Glutamatergic neuron (in vitro differentiated cells): Measurements from ENCODE around the gene TMEM98. TPM values are rescaled to one million over a fixed set of nuclear protein-coding genes. Genes with fewer than 3 reads are reported as not detected.
"Not testable (repeated sequence)": the region's sequence is repeated elsewhere in the genome, so short reads cannot be mapped to it uniquely, and the experiment has no call there.

Source experiments
- DNase-seq: peaks from one replicate; pipeline ENCODE4 v3.0.0; 2022
- H3K27ac Mint-ChIP-seq: one replicate; pipeline ENCODE4 v1.8.0; 2020; ENCODE audit warnings: mild to moderate bottlenecking, mixed read lengths, inconsistent platforms; ENCODE audit not compliant: unreplicated experiment
- H3K27me3 Mint-ChIP-seq: one replicate; pipeline ENCODE4 v1.8.0; 2020; ENCODE audit warnings: mild to moderate bottlenecking, moderate library complexity, mixed read lengths, inconsistent platforms; ENCODE audit not compliant: unreplicated experiment
- H3K36me3 Mint-ChIP-seq: one replicate; pipeline ENCODE4 v1.8.0; 2020; ENCODE audit warnings: mild to moderate bottlenecking, mixed read lengths, inconsistent platforms; ENCODE audit not compliant: unreplicated experiment
- H3K4me1 Mint-ChIP-seq: one replicate; pipeline ENCODE4 v1.8.0; 2020; ENCODE audit warnings: mild to moderate bottlenecking, low read depth, mixed read lengths, inconsistent platforms; ENCODE audit not compliant: unreplicated experiment
- H3K4me3 Mint-ChIP-seq: one replicate; pipeline ENCODE4 v1.8.0; 2020; ENCODE audit warnings: mild to moderate bottlenecking, mixed read lengths, inconsistent platforms; ENCODE audit not compliant: unreplicated experiment
- H3K9me3 Mint-ChIP-seq: one replicate; pipeline ENCODE4 v1.8.0; 2020; ENCODE audit warnings: mild to moderate bottlenecking, moderate library complexity, mixed read lengths, inconsistent platforms; ENCODE audit not compliant: unreplicated experiment
- total RNA-seq: library from RNA; stranded (reverse); fragmentation: NEBNext Ultra II Directional; extraction: Animal tissue kit (Norgen Biotek cat#: 25700); gene quantifications from one replicate; pipeline ENCODE4 v1.2.1, GENCODE V29; 2021; ENCODE audit not compliant: unreplicated experiment
- TF ChIP-seq, protein P1 (sequence below): fragments of 200-600 bp; sonication (generic); IDR thresholded peaks from one replicate; pipeline ENCODE4 v1.5.0; 2021; ENCODE audit not compliant: partially characterized antibody, unreplicated experiment

Gene TMEM98
- total RNA-seq, 1 donor from 2014 or later: 62.3 TPM

DNA sequence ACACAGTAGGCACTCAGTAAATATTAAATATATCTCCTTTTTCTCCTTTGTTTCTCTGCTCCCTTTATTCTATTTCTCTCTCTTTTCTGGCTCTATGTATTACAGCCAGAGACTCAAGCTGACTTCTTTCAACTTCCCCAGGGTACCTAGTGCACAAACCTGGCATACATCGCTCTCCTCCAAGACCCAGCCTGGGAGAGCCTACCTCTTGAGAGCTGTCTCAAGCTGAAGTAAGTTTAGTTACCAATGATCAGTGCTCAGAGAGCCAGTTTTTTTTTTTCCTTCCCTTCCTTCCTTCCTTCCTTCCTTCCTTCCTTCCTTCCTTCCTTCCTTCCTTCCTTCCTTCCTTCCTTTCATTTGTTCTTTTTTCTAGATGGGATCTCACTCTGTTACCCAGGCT is 19.8 kb downstream of the TMEM98 start:
- H3K4me3 Mint-ChIP-seq: no peak overlapping the region
- no peak for DNase-seq
- H3K27me3 Mint-ChIP-seq: peaks cover 2% of the 10 kb centered on the region
- TF ChIP-seq, protein P1, sequence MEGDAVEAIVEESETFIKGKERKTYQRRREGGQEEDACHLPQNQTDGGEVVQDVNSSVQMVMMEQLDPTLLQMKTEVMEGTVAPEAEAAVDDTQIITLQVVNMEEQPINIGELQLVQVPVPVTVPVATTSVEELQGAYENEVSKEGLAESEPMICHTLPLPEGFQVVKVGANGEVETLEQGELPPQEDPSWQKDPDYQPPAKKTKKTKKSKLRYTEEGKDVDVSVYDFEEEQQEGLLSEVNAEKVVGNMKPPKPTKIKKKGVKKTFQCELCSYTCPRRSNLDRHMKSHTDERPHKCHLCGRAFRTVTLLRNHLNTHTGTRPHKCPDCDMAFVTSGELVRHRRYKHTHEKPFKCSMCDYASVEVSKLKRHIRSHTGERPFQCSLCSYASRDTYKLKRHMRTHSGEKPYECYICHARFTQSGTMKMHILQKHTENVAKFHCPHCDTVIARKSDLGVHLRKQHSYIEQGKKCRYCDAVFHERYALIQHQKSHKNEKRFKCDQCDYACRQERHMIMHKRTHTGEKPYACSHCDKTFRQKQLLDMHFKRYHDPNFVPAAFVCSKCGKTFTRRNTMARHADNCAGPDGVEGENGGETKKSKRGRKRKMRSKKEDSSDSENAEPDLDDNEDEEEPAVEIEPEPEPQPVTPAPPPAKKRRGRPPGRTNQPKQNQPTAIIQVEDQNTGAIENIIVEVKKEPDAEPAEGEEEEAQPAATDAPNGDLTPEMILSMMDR: no peak
- no peaks in the 10 kb centered on the region for H3K36me3 Mint-ChIP-seq
- no peaks in the 10 kb centered on the region for H3K4me1 Mint-ChIP-seq
- no peaks in the 10 kb centered on the region for H3K9me3 Mint-ChIP-seq
- H3K27ac Mint-ChIP-seq: no peak overlapping the region

DNA sequence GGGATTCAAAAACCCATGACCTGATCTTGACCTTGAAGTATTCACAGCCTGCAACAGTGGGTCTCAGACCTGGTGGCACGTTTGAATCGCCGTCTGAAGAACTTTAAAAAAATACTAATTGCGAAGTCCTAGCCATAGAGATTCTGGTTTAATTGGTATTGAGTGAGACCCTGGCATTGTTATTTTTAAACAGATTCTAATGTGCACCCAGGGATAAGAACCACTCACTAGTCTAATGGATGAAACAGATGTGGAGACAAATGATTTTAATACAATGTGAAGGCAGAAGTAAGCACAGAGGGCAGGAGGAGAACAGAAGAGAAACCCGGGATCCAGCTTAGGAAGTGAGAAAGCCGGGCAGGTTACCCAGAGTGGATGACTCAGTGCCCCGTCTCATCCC is 21.2 kb downstream of the TMEM98 start:
- no peak for DNase-seq
- Mint-ChIP-seq H3K4me3 (no peak overlapping the region), H3K27me3 (peaks cover 2% of the 10 kb centered on the region)

DNA sequence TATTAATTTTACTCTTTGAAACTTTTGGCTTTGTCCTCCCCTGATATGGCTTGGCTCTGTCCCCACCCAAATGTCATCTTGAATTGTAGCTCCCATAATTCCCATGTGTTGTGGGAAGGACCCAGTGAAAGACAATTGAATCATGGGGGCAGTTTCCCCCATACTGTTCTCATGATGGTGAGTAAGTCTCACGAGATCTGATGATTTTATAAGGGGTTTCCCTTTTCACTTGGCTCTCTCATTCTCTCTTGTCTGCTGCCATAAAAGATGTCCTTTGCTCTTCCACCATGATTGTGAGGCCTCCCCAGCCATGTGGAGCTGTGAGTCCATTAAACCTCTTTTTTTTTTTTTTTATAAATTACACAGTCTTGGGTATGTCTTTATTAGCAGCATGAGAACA is 24.5 kb downstream of the TMEM98 start:
- not testable (repeated sequence) for H3K27me3 Mint-ChIP-seq, H3K27ac Mint-ChIP-seq, H3K4me1 Mint-ChIP-seq, H3K36me3 Mint-ChIP-seq, DNase-seq, H3K9me3 Mint-ChIP-seq, H3K4me3 Mint-ChIP-seq

More for the DNA sequence above, 21.2 kb downstream of the TMEM98 start:
- Mint-ChIP-seq H3K27ac (no peak overlapping the region), H3K9me3 (no peaks in the 10 kb centered on the region), H3K4me1 (no peaks in the 10 kb centered on the region), H3K36me3 (no peaks in the 10 kb centered on the region)
- TF ChIP-seq, protein P1: no peak

DNA sequence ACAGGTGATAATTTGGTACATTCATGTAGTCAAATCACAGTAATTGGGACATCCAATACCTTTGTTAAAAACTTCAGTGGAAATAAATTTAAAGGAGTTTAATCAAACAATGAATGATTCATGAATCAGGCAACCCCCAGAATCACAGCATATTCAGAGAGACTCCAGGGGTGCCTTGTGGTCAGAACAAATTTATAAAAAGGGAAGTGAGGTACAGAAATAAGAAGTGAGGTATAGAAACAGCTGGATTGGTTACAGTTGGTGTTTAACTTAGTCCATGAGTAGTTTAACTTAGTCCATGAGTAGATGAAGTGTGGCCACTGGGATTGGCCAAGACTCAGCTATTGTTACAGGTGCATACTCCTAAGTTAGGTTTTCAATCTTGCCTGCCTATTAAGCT is 25.1 kb downstream of the TMEM98 start:
- H3K27ac Mint-ChIP-seq: no peak overlapping the region
- TF ChIP-seq, protein P1: no peak
- H3K27me3 Mint-ChIP-seq: no peaks in the 10 kb centered on the region
- no peaks in the 10 kb centered on the region for H3K4me1 Mint-ChIP-seq
- H3K9me3 Mint-ChIP-seq: no peaks in the 10 kb centered on the region
- no peaks in the 10 kb centered on the region for H3K36me3 Mint-ChIP-seq
- H3K4me3 Mint-ChIP-seq: no peak overlapping the region
- DNase-seq: no peak

DNA sequence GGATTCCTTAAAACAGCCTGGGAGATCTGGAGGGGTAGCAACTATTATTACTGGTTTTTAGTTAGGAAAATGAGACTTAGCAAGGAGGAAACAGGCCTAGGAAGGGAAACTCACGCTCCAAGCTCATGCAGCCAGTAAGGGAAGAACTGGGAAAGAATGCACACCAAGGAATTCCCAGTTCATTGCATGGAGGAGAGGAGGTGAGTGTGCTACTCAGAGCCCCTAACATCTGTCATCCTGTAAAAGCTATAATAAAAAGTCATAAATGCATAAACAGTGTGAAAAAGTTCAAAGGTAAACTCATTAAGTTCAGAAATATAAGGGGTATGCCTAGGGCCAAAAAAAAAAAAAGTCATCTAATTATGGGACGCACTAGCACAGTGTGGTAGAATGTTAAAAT is 25.9 kb downstream of the TMEM98 start:
- Mint-ChIP-seq H3K27me3 (no peaks in the 10 kb centered on the region), H3K27ac (no peak overlapping the region), H3K4me3 (no peak overlapping the region), H3K4me1 (no peaks in the 10 kb centered on the region), H3K36me3 (no peaks in the 10 kb centered on the region), H3K9me3 (no peaks in the 10 kb centered on the region)
- TF ChIP-seq, protein P1: no peak
- DNase-seq: no peak

DNA sequence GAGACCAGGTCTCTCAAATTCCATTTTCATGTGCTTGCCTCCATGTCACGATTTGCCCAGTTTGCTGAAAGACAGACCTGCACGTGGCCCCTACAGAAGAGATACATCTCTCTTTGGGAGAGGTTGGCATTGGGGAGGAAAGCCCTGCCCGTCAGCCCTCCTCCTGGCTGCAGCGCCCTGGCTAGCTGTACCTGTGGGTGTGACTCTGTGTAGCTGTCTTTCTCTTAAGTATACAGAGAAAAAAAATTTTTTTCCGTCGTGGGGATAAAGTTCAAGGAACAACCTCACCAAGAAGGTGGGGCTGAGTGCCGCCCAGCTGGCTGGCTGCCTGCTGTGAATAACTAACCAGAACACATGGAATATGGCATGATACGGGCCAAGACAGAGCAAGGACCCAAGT is 26.5 kb downstream of the TMEM98 start:
- H3K9me3 Mint-ChIP-seq: no peaks in the 10 kb centered on the region

More for the DNA sequence above, 26.5 kb downstream of the TMEM98 start:
- no peak overlapping the region for H3K4me3 Mint-ChIP-seq
- H3K4me1 Mint-ChIP-seq: no peaks in the 10 kb centered on the region
- no peaks in the 10 kb centered on the region for H3K27me3 Mint-ChIP-seq
- H3K27ac Mint-ChIP-seq: no peak overlapping the region
- no peaks in the 10 kb centered on the region for H3K36me3 Mint-ChIP-seq
- TF ChIP-seq, protein P1: no peak
- no peak for DNase-seq
